GM12892 (cell line): ENCODE data around the gene TANK.

ENCODE experiments used
- POLR2A ChIP-seq: IDR thresholded peaks from 2 replicates; pipeline ENCODE4 v1.6.1; 2011; ENCODE audit warnings: low read depth, low read length, control low read depth
- POLR2AphosphoS5 ChIP-seq: IDR thresholded peaks from 2 replicates; pipeline ENCODE4 v1.6.1; 2011; ENCODE audit warnings: low read depth, low read length, control low read depth
- TAF1 ChIP-seq: IDR thresholded peaks from 2 replicates; pipeline ENCODE4 v1.6.1; 2011; ENCODE audit warnings: low read depth, mild to moderate bottlenecking, control low read depth, low read length, borderline replicate concordance

GRCh38 chr2:161173541-161174194 lies 13.4 kb downstream of the TANK start:
- TF ChIP-seq TAF1 = no peak
- TF ChIP-seq POLR2A = no peak
- no peak for TF ChIP-seq POLR2AphosphoS5
